SK-N-SH (cell line): Measurements from ENCODE around the gene CXCL3. TPM values are rescaled to one million over a fixed set of nuclear protein-coding genes. Genes with fewer than 3 reads are reported as not detected.

Experiments used
- CTCF ChIA-PET: fragments of 300-600, 350-600 bp; formaldehyde crosslinking; extraction: SDS; loops from one replicate; lab custom pipeline; 2021; lab: Yijun Ruan, JAX
- POLR2A ChIA-PET: fragments of 350-600 bp; sonication (Branson Sonifier 250); formaldehyde crosslinking; extraction: SDS; loops from one replicate; lab custom pipeline; 2020; ENCODE audit warnings: antibody characterized with exemption, inconsistent platforms; lab: Yijun Ruan, JAX
- DNase-seq: peaks from one replicate; pipeline ENCODE4 v3.0.0; 2012
- H2AFZ ChIP-seq: fragments of 200-600 bp; sonication (generic); 2 replicates; pipeline ENCODE4 v1.8.1; 2016; ENCODE audit warnings: antibody characterized with exemption, mild to moderate bottlenecking, low read depth
- H3F3A ChIP-seq: fragments of 200-600 bp; sonication (generic); replicated peaks from 2 replicates; pipeline ENCODE3; 2016; ENCODE audit warnings: antibody characterized with exemption, mild to moderate bottlenecking; ENCODE audit not compliant: insufficient read depth
- H3K27ac ChIP-seq, 2 experiments: fragments of 200-500 bp in 1 of 2; fragments of 200-600 bp in 1 of 2; sonication (Bioruptor generic) in 1 of 2; sonication (generic), shearing (Covaris generic) in 1 of 2; 2 replicates each; pipeline versions ENCODE4 v1.5.1 to v1.6.1; 2014 to 2016; ENCODE audit warnings: low read depth in 2 of 2, inconsistent platforms in 1 of 2, low read length in 1 of 2, mild to moderate bottlenecking in 1 of 2, mixed read lengths in 1 of 2
- H3K27me3 ChIP-seq: fragments of 200-600 bp; sonication (generic), shearing (Covaris generic); 2 replicates; pipeline ENCODE4 v1.6.1; 2016; ENCODE audit warnings: mixed run types; ENCODE audit not compliant: insufficient read depth
- H3K36me3 ChIP-seq, 2 experiments: fragments of 200-500 bp in 1 of 2; fragments of 200-600 bp in 1 of 2; sonication (Bioruptor generic) in 1 of 2; sonication (generic) in 1 of 2; replicated peaks in 1 of 2; 2 replicates each; pipeline versions ENCODE3 to v1.5.1; 2014 to 2016; ENCODE audit warnings: low read length in 1 of 2, mild to moderate bottlenecking in 1 of 2; ENCODE audit not compliant: insufficient read depth in 2 of 2, control insufficient read depth in 1 of 2
- H3K4me1 ChIP-seq, 2 experiments: fragments of 200-500 bp in 1 of 2; fragments of 200-600 bp in 1 of 2; sonication (Bioruptor generic) in 1 of 2; sonication (generic), shearing (Covaris generic) in 1 of 2; 2 replicates each; pipeline versions ENCODE4 v1.5.1 to v1.6.1; 2014 to 2016; ENCODE audit warnings: low read depth in 1 of 2, low read length in 1 of 2, mixed run types in 1 of 2; ENCODE audit not compliant: insufficient read depth in 2 of 2, control insufficient read depth in 1 of 2
- H3K4me2 ChIP-seq: fragments of 200-600 bp; sonication (generic), shearing (Covaris generic); 2 replicates; pipeline ENCODE4 v1.6.1; 2017; ENCODE audit warnings: mixed run types
- H3K4me3 ChIP-seq, 2 experiments: fragments of 200-500 bp in 1 of 2; fragments of 200-600 bp in 1 of 2; sonication (Bioruptor generic) in 1 of 2; sonication (generic), shearing (Covaris generic) in 1 of 2; 2 replicates each; pipeline versions ENCODE4 v1.5.1 to v1.8.1; 2014 to 2016; ENCODE audit warnings: low read depth in 2 of 2, inconsistent platforms in 1 of 2, low read length in 1 of 2, mild to moderate bottlenecking in 1 of 2, mixed read lengths in 1 of 2, moderate library complexity in 1 of 2
- H3K79me2 ChIP-seq: fragments of 200-600 bp; sonication (generic); 2 replicates; pipeline ENCODE4 v1.8.1; 2017; ENCODE audit warnings: mild to moderate bottlenecking; ENCODE audit not compliant: insufficient read depth
- H3K9ac ChIP-seq: fragments of 200-600 bp; sonication (generic); 2 replicates; pipeline ENCODE4 v1.6.1; 2017; ENCODE audit warnings: mixed run types
- H3K9me2 ChIP-seq: fragments of 200-600 bp; sonication (generic); 2 replicates; pipeline ENCODE4 v1.6.1; 2017; ENCODE audit warnings: mixed run types
- H3K9me3 ChIP-seq: fragments of 200-600 bp; sonication (generic); 2 replicates; pipeline ENCODE4 v1.6.1; 2017; ENCODE audit warnings: mixed run types, mild to moderate bottlenecking, moderate library complexity
- H4K20me1 ChIP-seq: fragments of 200-600 bp; sonication (generic); 2 replicates; pipeline ENCODE4 v1.6.1; 2017; ENCODE audit warnings: mild to moderate bottlenecking, mixed run types; ENCODE audit not compliant: insufficient read depth
- EZH2phosphoT487 ChIP-seq: fragments of 200-600 bp; sonication (generic); IDR thresholded peaks from 2 replicates; pipeline ENCODE4 v1.6.1; 2017; ENCODE audit warnings: low read depth, mixed run types, mild to moderate bottlenecking, antibody characterized with exemption, moderate library complexity, borderline replicate concordance
- FOSL2 ChIP-seq: IDR thresholded peaks from 2 replicates; pipeline ENCODE4 v1.4.0; 2012; ENCODE audit warnings: low read depth, mild to moderate bottlenecking, moderate library complexity, borderline replicate concordance
- FOXJ3 ChIP-seq: sonication (generic); formaldehyde crosslinking; IDR thresholded peaks from 2 replicates; pipeline ENCODE4 v1.5.1; 2020; ENCODE audit warnings: mild to moderate bottlenecking, missing genetic modification reagents
- FOXM1 ChIP-seq: IDR thresholded peaks from 2 replicates; pipeline ENCODE4 v1.4.0; 2012; ENCODE audit warnings: low read depth, mild to moderate bottlenecking
- IRF3 ChIP-seq: fragments of 150-350 bp; IDR thresholded peaks from 2 replicates; pipeline ENCODE4 v1.6.1; 2016; ENCODE audit warnings: mild to moderate bottlenecking, low read depth, low read length
- MEF2A ChIP-seq: IDR thresholded peaks from 2 replicates; pipeline ENCODE4 v1.4.0; 2012; ENCODE audit warnings: low read depth, borderline replicate concordance
- MXI1 ChIP-seq: IDR thresholded peaks from 2 replicates; pipeline ENCODE4 v1.6.1; 2012; ENCODE audit warnings: mild to moderate bottlenecking, low read depth, low read length, improper control_type of control experiment
- NFIC ChIP-seq: IDR thresholded peaks from 2 replicates; pipeline ENCODE4 v1.4.0; 2012; ENCODE audit warnings: borderline replicate concordance
- POLR2AphosphoS5 ChIP-seq: IDR thresholded peaks from 2 replicates; pipeline ENCODE4 v1.6.1; 2012; ENCODE audit warnings: low read depth, low read length
- RAD21 ChIP-seq: IDR thresholded peaks from 2 replicates; pipeline ENCODE4 v1.6.1; 2012; ENCODE audit warnings: mild to moderate bottlenecking, low read length
- RFX5 ChIP-seq: IDR thresholded peaks from 2 replicates; pipeline ENCODE4 v1.6.1; 2012; ENCODE audit warnings: mild to moderate bottlenecking, improper control_type of control experiment, low read length
- RXRA ChIP-seq: IDR thresholded peaks from 2 replicates; pipeline ENCODE4 v1.4.0; 2012; ENCODE audit warnings: low read depth, mild to moderate bottlenecking, borderline replicate concordance
- SIN3A ChIP-seq: IDR thresholded peaks from 2 replicates; pipeline ENCODE4 v1.6.1; 2012; ENCODE audit warnings: low read depth, mild to moderate bottlenecking, low read length, moderate library complexity, borderline replicate concordance
- TAF1 ChIP-seq: IDR thresholded peaks from 2 replicates; pipeline ENCODE4 v1.6.1; 2012; ENCODE audit warnings: low read depth, mild to moderate bottlenecking, low read length, moderate library complexity, borderline replicate concordance
- USF1 ChIP-seq: IDR thresholded peaks from 2 replicates; pipeline ENCODE4 v1.4.0; 2012; ENCODE audit warnings: low read depth, borderline replicate concordance
- polyA plus RNA-seq, 3 experiments: library from polyadenylated mRNA; depleted of rRNA; stranded (reverse); fragments of >200 nt; gene quantifications; 2 replicates each; pipeline ENCODE4 v1.2.3, GENCODE V29; 2012
- TF ChIP-seq, protein P1 (sequence below): IDR thresholded peaks from 2 replicates; pipeline ENCODE4; 2012

The CXCL3 gene
- polyA plus RNA-seq, 1 of the 3 experiments (the other 2 are of a cell fraction): 0.31 TPM

- Histone ChIP-seq H4K20me1 (no peaks in the 10 kb centered on the region), H3K36me3 (no peaks in the 10 kb centered on the region), H3K4me2 (no peak overlapping the region), H3K4me3 (no peak overlapping the region), H3K4me1 (no peaks in the 10 kb centered on the region), H3F3A (no peaks in the 10 kb centered on the region), H3K9me2 (no peaks in the 10 kb centered on the region), H3K9me3 (no peaks in the 10 kb centered on the region), H2AFZ (no peak overlapping the region), H3K27ac (no peak overlapping the region), H3K9ac (no peak overlapping the region), H3K27me3 (no peaks in the 10 kb centered on the region), H3K79me2 (no peaks in the 10 kb centered on the region)
- TF ChIP-seq USF1: no peak
- no peak for TF ChIP-seq IRF3
- POLR2A ChIA-PET: no interaction called here
- no peak for DNase-seq
- CTCF ChIA-PET: no interaction called here
Measured at GRCh38 chr4:74062953-74063352, 24.5 kb upstream of the CXCL3 start.

- Histone ChIP-seq H3K36me3 (no peaks in the 10 kb centered on the region), H3K9me2 (no peaks in the 10 kb centered on the region), H3K4me1 (no peaks in the 10 kb centered on the region; a peak in 1 of 4 replicates), H3K4me3 (no peak overlapping the region), H3F3A (no peaks in the 10 kb centered on the region), H3K9ac (no peak overlapping the region), H3K27me3 (no peaks in the 10 kb centered on the region), H2AFZ (no peak overlapping the region), H3K79me2 (no peaks in the 10 kb centered on the region), H4K20me1 (no peaks in the 10 kb centered on the region), H3K4me2 (no peak overlapping the region), H3K27ac (no peak overlapping the region), H3K9me3 (no peaks in the 10 kb centered on the region)
- DNase-seq: no peak
- ChIA-PET POLR2A (no interaction called here), CTCF (interaction anchor here (1.2 to 1.5 kb wide), 2 partner anchors 12 to 57 kb away, joined by 3 read pairs; no protein-coding TSS in a partner anchor)
- TF ChIP-seq POLR2AphosphoS5 (no peak), RXRA (no peak), FOSL2 (no peak), RAD21 (no peak), RFX5 (no peak), FOXM1 (no peak), FOXJ3 (CRISPR knock-in tag) (no peak), NFIC (no peak), USF1 (no peak), MEF2A (no peak), MXI1 (no peak), TAF1 (no peak), SIN3A (no peak), EZH2phosphoT487 (no peak)
- TF ChIP-seq, protein P1, sequence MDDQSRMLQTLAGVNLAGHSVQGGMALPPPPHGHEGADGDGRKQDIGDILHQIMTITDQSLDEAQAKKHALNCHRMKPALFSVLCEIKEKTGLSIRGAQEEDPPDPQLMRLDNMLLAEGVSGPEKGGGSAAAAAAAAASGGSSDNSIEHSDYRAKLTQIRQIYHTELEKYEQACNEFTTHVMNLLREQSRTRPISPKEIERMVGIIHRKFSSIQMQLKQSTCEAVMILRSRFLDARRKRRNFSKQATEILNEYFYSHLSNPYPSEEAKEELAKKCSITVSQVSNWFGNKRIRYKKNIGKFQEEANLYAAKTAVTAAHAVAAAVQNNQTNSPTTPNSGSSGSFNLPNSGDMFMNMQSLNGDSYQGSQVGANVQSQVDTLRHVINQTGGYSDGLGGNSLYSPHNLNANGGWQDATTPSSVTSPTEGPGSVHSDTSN: no peak
Measured at GRCh38 chr4:74061430-74061829, 22.9 kb upstream of the CXCL3 start.
